H9 (cell line): ENCODE results near the gene ARHGAP24. TPM values are rescaled to one million over a fixed set of nuclear protein-coding genes. Genes with fewer than 3 reads are reported as not detected.

ENCODE experiments used
- DNase-seq: peaks from one replicate; pipeline ENCODE4 v3.0.0-alpha.2; 2017
- H2AFZ ChIP-seq: one replicate; pipeline ENCODE4 v1.6.1; 2013; ENCODE audit warnings: mild to moderate bottlenecking, low read length, control low read depth, moderate library complexity
- H2AK5ac ChIP-seq: 2 replicates; pipeline ENCODE4 v1.6.1; 2013; ENCODE audit warnings: low read length, control low read depth, mixed read lengths; ENCODE audit not compliant: insufficient read length
- H2BK120ac ChIP-seq: one replicate; pipeline ENCODE4 v1.6.1; 2013; ENCODE audit warnings: low read depth, mild to moderate bottlenecking, low read length, control low read depth, inconsistent platforms; ENCODE audit not compliant: poor library complexity, severe bottlenecking
- H2BK12ac ChIP-seq: 2 replicates; pipeline ENCODE4 v1.6.1; 2013; ENCODE audit warnings: low read length, control low read depth, mixed read lengths, low read depth; ENCODE audit not compliant: insufficient read length
- H2BK15ac ChIP-seq: 2 replicates; pipeline ENCODE4 v1.6.1; 2013; ENCODE audit warnings: low read depth, low read length, control low read depth
- H2BK20ac ChIP-seq: one replicate; pipeline ENCODE4 v1.6.1; 2013; ENCODE audit warnings: low read depth, mild to moderate bottlenecking, low read length, control low read depth, inconsistent platforms; ENCODE audit not compliant: poor library complexity, severe bottlenecking
- H2BK5ac ChIP-seq: 2 replicates; pipeline ENCODE4 v1.6.1; 2013; ENCODE audit warnings: low read length, control low read depth, mixed read lengths; ENCODE audit not compliant: insufficient read length
- H3K14ac ChIP-seq: 2 replicates; pipeline ENCODE4 v1.6.1; 2013; ENCODE audit warnings: low read length, control low read depth; ENCODE audit not compliant: insufficient read depth
- H3K18ac ChIP-seq: 2 replicates; pipeline ENCODE4 v1.6.1; 2013; ENCODE audit warnings: low read depth, mild to moderate bottlenecking, mixed read lengths, low read length, control low read depth; ENCODE audit not compliant: insufficient read length
- H3K23ac ChIP-seq: 2 replicates; pipeline ENCODE4 v1.6.1; 2013; ENCODE audit warnings: low read length, control low read depth, mixed read lengths, low read depth; ENCODE audit not compliant: insufficient read length
- H3K23me2 ChIP-seq: 2 replicates; pipeline ENCODE4 v1.6.1; 2013; ENCODE audit warnings: low read depth, mild to moderate bottlenecking, mixed read lengths, low read length, control low read depth; ENCODE audit not compliant: insufficient read length, poor library complexity, severe bottlenecking
- H3K27ac ChIP-seq: 2 replicates; pipeline ENCODE4 v1.5.1; 2013; ENCODE audit warnings: low read length, control low read depth, mixed read lengths, low read depth; ENCODE audit not compliant: insufficient read length
- H3K27me3 ChIP-seq: 2 replicates; pipeline ENCODE4 v1.6.1; 2013; ENCODE audit warnings: low read length, control low read depth, inconsistent platforms; ENCODE audit not compliant: insufficient read depth
- H3K4ac ChIP-seq: 2 replicates; pipeline ENCODE4 v1.6.1; 2013; ENCODE audit warnings: low read depth, mild to moderate bottlenecking, control low read depth, inconsistent platforms, low read length, moderate library complexity
- H3K4me1 ChIP-seq: 2 replicates; pipeline ENCODE4 v1.6.1; 2013; ENCODE audit warnings: low read length, control low read depth, inconsistent platforms; ENCODE audit not compliant: insufficient read depth
- H3K4me2 ChIP-seq: 2 replicates; pipeline ENCODE4 v1.6.1; 2013; ENCODE audit warnings: low read length, control low read depth, mixed read lengths; ENCODE audit not compliant: insufficient read length, insufficient read depth
- H3K56ac ChIP-seq: 2 replicates; pipeline ENCODE4 v1.6.1; 2013; ENCODE audit warnings: low read depth, mild to moderate bottlenecking, mixed read lengths, low read length, control low read depth; ENCODE audit not compliant: insufficient read length
- H3K79me1 ChIP-seq: 2 replicates; pipeline ENCODE4 v1.6.1; 2013; ENCODE audit warnings: low read depth, mild to moderate bottlenecking, moderate library complexity, low read length, control low read depth, inconsistent platforms; ENCODE audit not compliant: insufficient read depth, poor library complexity, severe bottlenecking
- H3K79me2 ChIP-seq: 2 replicates; pipeline ENCODE4 v1.6.1; 2013; ENCODE audit warnings: low read length, control low read depth, inconsistent platforms; ENCODE audit not compliant: insufficient read depth
- H3K9ac ChIP-seq: 2 replicates; pipeline ENCODE4 v1.6.1; 2013; ENCODE audit warnings: low read length, control low read depth, mixed read lengths; ENCODE audit not compliant: insufficient read length; ENCODE audit errors: extremely low read depth
- H3K9me3 ChIP-seq: one replicate; pipeline ENCODE4 v1.6.1; 2013; ENCODE audit warnings: low read depth, low read length, inconsistent platforms; ENCODE audit not compliant: control insufficient read depth
- H3T11ph ChIP-seq: one replicate; pipeline ENCODE4 v1.6.1; 2013; ENCODE audit warnings: mild to moderate bottlenecking, low read length, control low read depth, inconsistent platforms
- H4K20me1 ChIP-seq: one replicate; pipeline ENCODE4 v1.6.1; 2013; ENCODE audit not compliant: control insufficient read depth, insufficient read length, insufficient read depth
- H4K5ac ChIP-seq: 2 replicates; pipeline ENCODE4 v1.6.1; 2013; ENCODE audit warnings: low read depth, mild to moderate bottlenecking, mixed read lengths, low read length, control low read depth; ENCODE audit not compliant: insufficient read length
- H4K8ac ChIP-seq: replicated peaks from 2 replicates; pipeline ENCODE4 v1.6.1; 2013; ENCODE audit warnings: low read length, control low read depth, mixed read lengths, low read depth; ENCODE audit not compliant: insufficient read length
- H4K91ac ChIP-seq: 2 replicates; pipeline ENCODE4 v1.6.1; 2013; ENCODE audit warnings: low read depth, mild to moderate bottlenecking, moderate library complexity, mixed read lengths, low read length, control low read depth; ENCODE audit not compliant: insufficient read length
- H3K27ac Mint-ChIP-seq, 3 experiments: 2 replicates in 2 of 3; 3 replicates in 1 of 3; pipeline ENCODE4 v1.8.0; 2020 to 2021; ENCODE audit warnings: mixed read lengths in 3 of 3, mild to moderate bottlenecking in 1 of 3, moderate library complexity in 1 of 3
- H3K27me3 Mint-ChIP-seq: 2 replicates; pipeline ENCODE4 v1.8.0; 2021; ENCODE audit warnings: low read depth, mild to moderate bottlenecking, moderate library complexity, mixed read lengths
- H3K36me3 Mint-ChIP-seq, 3 experiments: 2 replicates in 2 of 3; 3 replicates in 1 of 3; pipeline ENCODE4 v1.8.0; 2020 to 2021; ENCODE audit warnings: low read depth in 3 of 3, mixed read lengths in 3 of 3; ENCODE audit not compliant: insufficient read depth in 1 of 3
- H3K4me1 Mint-ChIP-seq, 2 experiments: 2 replicates each; pipeline ENCODE4 v1.8.0; 2020; ENCODE audit warnings: mixed read lengths in 2 of 2
- H3K4me3 Mint-ChIP-seq, 2 experiments: 2 replicates in 1 of 2; 3 replicates in 1 of 2; pipeline ENCODE4 v1.8.0; 2020 to 2021; ENCODE audit warnings: mild to moderate bottlenecking in 2 of 2, mixed read lengths in 2 of 2, moderate library complexity in 1 of 2
- H3K9me3 Mint-ChIP-seq, 2 experiments: 2 replicates in 1 of 2; 3 replicates in 1 of 2; pipeline ENCODE4 v1.8.0; 2020; ENCODE audit warnings: mild to moderate bottlenecking in 2 of 2, mixed read lengths in 2 of 2, moderate library complexity in 1 of 2
- WGBS: extraction: QIAGEN DNeasy Blood & Tissue Kit; methylation state at CpG from one replicate; pipeline ENCODE4 v1.1.7; 2013; ENCODE audit warnings: missing lambda C conversion rate, low lambda C conversion rate, mixed read lengths; ENCODE audit not compliant: insufficient read length; ENCODE audit errors: extremely low coverage; 5-methylcytosine and 5-hydroxymethylcytosine counted together
- total RNA-seq: library from RNA; stranded (reverse); gene quantifications from 2 replicates; pipeline ENCODE4 v1.2.1, GENCODE V29; 2021
- TF ChIP-seq, protein P1 (sequence below): fragments of 200-600 bp; sonication (generic); conservative IDR thresholded peaks from 3 replicates; pipeline ENCODE4 v1.8.0; 2021; ENCODE audit warnings: antibody characterized with exemption, mild to moderate bottlenecking

Gene ARHGAP24
- total RNA-seq, 1 experiment from 2014 or later = 0.37 TPM

DNA sequence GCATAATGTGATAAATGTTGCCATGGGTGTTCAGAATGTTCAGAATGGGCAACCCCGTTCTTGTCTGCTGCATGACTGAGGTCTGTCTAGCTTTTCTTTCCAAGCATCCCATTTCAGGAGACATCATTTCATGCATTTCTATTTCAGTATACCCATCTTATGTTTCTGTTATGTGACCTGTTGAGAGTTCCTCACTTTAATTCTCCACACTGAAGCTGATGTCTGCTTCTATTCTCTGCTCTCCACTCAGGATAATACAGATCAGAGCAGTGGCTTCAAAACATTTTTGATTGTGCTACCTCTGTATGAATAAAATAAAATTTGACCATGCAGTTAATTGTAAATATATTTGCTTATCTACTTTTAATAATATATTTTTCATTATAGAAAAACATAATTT, 398.6 kb downstream of the ARHGAP24 start:
- no peak overlapping the region for H2BK12ac ChIP-seq
- H4K20me1 ChIP-seq = no peaks in the 10 kb centered on the region
- H3K36me3 Mint-ChIP-seq = no peaks in the 10 kb centered on the region
- no peak overlapping the region for H3K4me2 ChIP-seq
- no peak overlapping the region for H3K27ac Mint-ChIP-seq
- no peak overlapping the region for H3K27ac ChIP-seq
- H3K27me3 Mint-ChIP-seq = no peaks in the 10 kb centered on the region
- H2BK5ac ChIP-seq = no peak overlapping the region
- no peak overlapping the region for H3K56ac ChIP-seq
- no peak overlapping the region for H3T11ph ChIP-seq
- no peak overlapping the region for H2AFZ ChIP-seq
- H3K4ac ChIP-seq = no peak overlapping the region
- no peak overlapping the region for H2BK20ac ChIP-seq
- H3K9ac ChIP-seq = no peak overlapping the region
- no peak overlapping the region for H3K23ac ChIP-seq
- no peak overlapping the region for H4K5ac ChIP-seq
- no peak overlapping the region for H3K4me3 Mint-ChIP-seq
- DNase-seq = no peak
- no peak overlapping the region for H3K14ac ChIP-seq
- H4K8ac ChIP-seq = no peak overlapping the region
- H3K4me1 Mint-ChIP-seq = peaks cover 6% of the 10 kb centered on the region in 2 experiments
- no peak overlapping the region for H3K18ac ChIP-seq
- no peak overlapping the region for H4K91ac ChIP-seq
- no peak overlapping the region for H2BK15ac ChIP-seq
- no peaks in the 10 kb centered on the region for H3K23me2 ChIP-seq
- H3K79me2 ChIP-seq = no peaks in the 10 kb centered on the region
- H3K27me3 ChIP-seq = no peaks in the 10 kb centered on the region
- H3K9me3 Mint-ChIP-seq = no peaks in the 10 kb centered on the region
- no peaks in the 10 kb centered on the region for H3K79me1 ChIP-seq
- no peak overlapping the region for H2AK5ac ChIP-seq
- H2BK120ac ChIP-seq = no peak overlapping the region
- no CpG with 5 or more reads among the region's 1 CpG for WGBS
- no peaks in the 10 kb centered on the region for H3K9me3 ChIP-seq
- TF ChIP-seq, protein P1, sequence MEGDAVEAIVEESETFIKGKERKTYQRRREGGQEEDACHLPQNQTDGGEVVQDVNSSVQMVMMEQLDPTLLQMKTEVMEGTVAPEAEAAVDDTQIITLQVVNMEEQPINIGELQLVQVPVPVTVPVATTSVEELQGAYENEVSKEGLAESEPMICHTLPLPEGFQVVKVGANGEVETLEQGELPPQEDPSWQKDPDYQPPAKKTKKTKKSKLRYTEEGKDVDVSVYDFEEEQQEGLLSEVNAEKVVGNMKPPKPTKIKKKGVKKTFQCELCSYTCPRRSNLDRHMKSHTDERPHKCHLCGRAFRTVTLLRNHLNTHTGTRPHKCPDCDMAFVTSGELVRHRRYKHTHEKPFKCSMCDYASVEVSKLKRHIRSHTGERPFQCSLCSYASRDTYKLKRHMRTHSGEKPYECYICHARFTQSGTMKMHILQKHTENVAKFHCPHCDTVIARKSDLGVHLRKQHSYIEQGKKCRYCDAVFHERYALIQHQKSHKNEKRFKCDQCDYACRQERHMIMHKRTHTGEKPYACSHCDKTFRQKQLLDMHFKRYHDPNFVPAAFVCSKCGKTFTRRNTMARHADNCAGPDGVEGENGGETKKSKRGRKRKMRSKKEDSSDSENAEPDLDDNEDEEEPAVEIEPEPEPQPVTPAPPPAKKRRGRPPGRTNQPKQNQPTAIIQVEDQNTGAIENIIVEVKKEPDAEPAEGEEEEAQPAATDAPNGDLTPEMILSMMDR = no peak
- H3K4me1 ChIP-seq = peaks cover 3% of the 10 kb centered on the region; the same call in 1 of the 2 replicates
